GM19395 (cell line): ENCODE data around the gene HNRNPAB.
"Not testable (repeated sequence)": the region's sequence is repeated elsewhere in the genome, so short reads cannot be mapped to it uniquely, and the experiment has no call there.

Source experiments
- ATAC-seq: cut with Tn5 transposase; IDR thresholded peaks from one replicate; pipeline ENCODE4 v1.9.1; 2021; ENCODE audit warnings: mild to moderate bottlenecking, moderate library complexity; ENCODE audit not compliant: unreplicated experiment

Gene HNRNPAB

DNA sequence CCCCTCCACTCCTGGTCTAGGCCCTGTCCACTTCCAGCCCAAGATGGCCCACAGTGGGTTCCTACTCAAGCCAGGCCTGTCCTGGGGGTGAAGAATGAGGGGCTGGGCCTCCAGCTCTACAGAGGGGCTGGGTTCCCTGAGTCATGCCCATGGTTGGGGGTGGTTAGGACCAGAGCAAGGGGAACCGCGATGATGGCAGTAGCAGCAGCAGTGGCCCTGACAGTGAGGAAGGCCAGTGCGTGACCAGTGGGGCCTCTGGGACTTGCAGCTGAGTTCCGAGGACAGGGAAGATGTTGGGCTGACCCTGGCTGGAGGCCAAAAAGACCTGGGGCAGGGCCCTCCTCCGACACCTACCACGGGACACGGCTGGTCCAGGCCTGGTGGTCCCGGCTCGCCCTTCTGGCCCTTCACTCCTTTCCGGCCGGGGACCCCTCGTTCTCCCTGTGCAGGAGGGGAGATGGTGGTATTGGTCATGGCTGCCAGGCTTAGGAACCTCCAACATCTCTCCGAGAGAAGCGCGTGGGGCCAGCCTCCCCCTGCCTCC, 37.4 kb downstream of the HNRNPAB start:
- no peak for ATAC-seq

DNA sequence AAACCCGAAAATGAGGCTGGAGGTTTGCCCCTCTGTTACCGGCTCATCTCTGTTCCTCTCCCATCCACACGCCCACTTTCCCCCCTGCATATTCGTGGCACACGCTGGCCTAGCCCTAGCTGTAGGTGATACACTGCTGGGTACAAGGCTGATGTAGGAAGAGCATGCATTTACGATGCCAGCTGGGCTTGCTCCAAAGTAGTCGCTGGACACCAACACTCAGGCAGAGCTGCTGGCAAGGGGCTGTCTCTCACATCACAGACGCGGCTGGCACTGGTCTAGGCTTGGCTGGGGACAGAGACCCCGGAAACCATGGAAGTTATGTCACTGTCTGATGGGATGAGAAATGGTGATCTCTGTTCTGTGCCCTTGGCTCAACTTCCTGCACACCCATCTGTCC, 38.1 kb downstream of the HNRNPAB start:
- no peak for ATAC-seq

DNA sequence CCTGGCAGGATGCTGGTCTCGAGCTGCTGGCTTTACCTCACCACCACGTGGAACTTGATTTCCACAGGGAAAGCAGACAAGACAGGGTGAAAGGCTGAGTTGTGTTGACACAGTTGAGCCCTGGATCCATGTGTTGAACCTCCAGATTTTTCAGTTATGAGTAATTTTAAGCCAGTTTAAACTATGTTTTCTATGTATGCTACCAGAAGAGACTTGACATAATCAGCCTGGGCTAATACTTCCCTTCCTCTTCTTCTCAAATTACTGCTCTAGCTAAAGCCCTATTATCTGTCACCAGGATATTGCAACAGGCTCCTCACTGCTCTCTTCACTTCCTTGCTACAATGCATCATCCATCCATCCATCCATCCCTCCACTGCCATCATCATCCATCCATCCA, 40.2 kb downstream of the HNRNPAB start:
- no peak for ATAC-seq

DNA sequence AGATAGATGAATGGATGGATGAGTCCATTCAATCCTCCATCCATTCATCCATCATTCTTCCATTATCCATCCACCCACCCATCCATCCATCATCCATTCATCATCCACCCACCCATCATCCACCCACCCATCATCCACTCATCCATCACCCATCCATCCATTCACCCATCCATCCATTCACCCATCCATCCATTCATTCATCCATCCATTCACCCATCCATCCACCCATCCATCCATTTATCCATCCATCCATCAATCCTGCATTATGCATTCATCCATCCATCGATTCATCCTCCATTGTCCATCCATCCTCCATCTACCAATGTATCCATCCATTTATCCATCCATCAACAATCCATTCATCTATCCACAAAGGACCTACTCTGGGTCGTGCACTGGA, 41.1 kb downstream of the HNRNPAB start:
- no peak for ATAC-seq

DNA sequence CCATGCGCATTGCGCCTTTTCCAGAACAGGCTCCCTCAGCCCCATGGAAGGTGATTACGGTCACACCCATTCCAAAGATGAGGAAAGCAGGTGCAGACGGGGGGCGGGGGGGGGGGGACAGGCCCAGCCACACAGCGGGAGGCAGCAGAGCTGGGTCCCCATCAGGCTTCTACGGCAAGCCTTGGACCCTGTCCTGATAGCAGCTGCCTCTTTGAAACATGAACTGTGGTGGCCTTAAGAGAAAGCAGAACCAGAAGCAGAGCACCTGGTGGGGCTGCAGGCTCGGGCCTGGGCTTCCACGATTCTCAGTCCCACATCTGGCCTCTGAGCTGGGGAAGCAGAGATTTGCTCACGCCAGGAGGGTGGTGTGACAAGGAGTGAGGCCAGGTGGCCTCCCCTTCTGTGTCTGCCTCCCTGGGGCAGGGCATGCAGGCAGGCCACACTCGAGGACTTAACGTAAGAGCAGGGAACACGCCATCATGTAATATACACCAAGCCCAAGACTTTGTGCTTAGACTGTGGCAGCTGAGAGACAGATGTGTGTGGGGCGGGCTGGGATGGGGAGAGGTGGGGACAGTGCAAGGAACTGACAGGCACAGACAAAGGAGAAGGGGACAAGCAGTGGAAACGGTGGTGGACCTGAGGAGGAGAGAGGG, 42.4 kb downstream of the HNRNPAB start:
- ATAC-seq, result no peak

DNA sequence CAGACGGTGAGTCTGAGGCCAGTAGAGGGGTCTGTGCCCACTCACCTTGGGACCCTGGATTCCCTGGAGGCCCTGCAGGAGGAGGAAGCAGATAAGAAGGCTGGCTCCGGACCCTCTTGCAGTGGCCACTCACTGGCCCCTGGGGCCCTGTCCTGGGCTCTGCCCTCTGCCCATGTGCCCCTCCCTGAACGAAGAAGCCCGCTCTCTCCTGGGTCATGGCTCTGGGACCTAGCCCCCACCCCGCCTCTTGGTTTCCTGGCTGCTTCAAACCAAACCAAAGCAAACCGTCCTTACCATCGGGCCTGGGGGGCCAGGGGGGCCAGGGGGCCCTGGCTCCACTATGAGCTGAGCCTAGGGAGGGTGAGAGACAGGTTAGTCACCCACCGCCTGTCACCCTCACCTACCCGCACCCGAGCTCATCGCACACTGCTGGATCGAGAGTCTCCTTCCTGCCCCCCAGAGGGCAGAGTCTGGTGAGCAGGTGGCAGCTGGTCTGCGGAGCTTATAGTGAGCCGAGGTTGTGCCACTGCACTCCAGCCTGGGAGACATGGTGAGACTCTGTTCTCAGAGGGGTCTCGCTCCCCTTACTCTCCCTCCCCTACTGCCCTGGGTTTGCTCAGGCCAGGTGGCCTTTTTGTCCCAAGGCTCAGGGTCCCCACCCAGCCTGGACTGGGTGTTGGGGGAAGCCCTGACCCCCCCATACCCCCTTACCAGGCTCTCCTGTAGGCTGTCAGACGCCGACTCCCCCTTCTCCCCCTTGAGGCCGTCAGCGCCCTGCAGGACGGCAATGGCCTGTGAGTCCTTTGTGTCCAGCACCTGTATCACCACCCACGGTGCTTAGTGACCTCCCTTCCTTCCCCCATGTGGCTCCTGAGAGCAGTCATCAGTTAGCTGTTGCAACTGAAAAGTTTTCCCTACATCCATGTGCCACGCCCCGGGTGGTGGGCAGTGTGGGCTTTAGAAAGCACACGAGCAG, 43.4 kb downstream of the HNRNPAB start:
- no peak for ATAC-seq

DNA sequence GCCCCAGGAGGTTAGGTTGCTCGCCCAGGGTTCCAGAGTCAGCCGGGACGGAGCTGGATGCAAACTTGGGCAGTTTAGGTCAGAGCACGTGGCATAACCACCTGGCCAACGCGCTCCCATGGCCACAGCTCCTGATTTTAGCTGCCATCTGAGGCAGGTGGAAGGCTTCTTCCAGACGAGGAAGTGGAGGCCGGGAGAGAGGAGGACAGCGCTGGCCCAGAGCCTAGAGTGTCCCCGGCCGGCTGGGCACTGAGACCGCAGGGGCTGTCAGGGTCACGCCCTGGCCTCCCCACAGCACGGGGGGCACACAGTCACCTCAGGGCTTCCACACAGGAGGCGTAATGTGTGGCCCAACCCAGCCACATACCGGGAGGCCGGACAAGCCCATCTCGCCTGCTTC, 44.4 kb downstream of the HNRNPAB start:
- ATAC-seq, result no peak

DNA sequence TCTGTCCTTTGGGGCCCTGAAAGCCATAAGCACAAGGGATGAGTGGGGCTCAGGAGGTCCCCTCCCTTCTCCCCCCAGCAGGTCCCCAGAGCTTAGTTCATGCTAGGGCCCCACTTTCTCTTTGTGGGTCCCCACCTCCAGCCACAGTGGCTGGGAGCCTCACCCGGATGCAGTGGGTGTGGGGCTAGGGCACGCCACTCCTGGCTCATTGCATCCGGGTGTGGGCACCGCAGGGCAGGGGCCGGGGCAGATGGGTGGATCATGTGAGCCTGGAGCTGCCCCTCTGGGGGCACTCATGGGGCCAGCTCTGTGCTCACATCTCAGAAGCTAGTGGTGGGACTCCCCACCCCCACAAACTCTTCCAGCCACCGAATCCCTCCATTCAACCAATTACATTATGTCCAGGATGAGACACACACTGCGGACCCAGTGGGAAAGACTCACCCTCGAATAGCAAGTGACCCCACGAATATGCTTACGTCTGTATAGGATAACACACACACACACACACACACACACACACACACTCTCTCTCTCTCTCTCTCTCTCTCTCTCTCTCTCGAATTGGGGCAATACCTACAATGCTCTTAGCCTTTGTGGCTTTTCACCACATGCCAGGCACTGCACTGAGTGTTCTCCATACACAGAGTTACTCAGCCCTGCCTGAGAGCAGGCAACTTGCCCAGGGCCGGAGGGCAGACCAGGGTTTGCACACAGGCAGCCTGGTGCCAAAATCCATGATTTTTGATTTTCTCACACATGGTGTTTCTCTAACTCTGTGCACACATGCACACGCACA, 45.1 kb downstream of the HNRNPAB start:
- no peak for ATAC-seq

DNA sequence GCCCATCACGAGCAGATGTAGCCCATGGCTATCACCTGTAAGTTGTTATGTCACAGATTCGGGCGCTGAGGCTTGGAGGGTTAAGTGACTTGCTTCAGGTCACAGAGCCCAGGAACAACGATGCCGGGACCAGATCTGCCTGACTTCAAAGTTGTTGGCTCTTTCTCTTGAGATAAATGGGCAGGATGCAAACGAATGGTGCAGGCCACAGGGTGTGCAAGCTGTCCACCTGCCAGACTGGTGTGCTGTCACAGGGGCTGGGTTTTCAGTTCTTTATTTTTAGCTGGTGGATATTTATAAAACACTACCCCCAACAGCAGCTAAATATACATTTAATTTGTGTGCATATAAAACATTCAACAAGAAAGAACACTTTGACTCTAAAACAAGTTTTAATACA, 45.9 kb downstream of the HNRNPAB start:
- ATAC-seq, result no peak

DNA sequence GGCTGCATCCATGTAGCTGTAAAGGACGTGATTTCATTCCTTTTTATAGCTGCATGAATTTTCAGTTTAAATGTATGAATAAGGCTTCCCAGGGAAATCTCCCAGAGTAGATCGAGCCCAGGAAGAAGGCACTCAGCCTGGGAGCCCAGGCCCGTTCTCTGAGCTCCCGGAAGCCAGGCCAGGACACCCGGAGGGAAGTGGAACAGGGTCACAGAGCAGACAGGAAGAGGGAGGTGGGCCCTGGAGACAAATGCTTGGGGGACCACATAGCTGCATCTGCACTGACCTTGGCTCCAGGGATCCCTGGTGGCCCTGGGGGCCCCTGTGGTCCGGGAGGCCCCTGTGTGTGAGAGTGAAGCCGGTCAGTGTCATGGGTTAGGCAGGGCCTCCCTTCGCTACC, 47.9 kb downstream of the HNRNPAB start:
- no peak for ATAC-seq

DNA sequence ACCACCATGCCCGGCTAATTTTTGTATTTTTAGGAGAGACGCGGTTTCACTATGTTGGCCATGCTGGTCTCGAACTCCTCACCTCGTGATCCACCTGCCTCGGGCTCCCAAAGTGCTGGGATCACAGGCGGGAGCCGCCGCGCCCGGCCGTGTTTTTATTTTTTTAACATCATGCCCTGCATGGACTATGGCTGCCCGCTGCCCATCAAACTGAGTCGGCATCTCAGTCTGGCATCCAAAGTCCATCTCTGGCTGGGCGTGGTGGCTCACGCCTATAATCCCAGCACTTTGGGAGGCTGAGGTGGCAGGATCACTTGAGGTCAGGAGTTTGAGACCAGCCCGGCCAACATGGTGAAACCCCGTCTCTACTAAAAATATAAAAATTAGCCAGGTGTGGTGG, 49.3 kb downstream of the HNRNPAB start:
- ATAC-seq, result not testable (repeated sequence)

DNA sequence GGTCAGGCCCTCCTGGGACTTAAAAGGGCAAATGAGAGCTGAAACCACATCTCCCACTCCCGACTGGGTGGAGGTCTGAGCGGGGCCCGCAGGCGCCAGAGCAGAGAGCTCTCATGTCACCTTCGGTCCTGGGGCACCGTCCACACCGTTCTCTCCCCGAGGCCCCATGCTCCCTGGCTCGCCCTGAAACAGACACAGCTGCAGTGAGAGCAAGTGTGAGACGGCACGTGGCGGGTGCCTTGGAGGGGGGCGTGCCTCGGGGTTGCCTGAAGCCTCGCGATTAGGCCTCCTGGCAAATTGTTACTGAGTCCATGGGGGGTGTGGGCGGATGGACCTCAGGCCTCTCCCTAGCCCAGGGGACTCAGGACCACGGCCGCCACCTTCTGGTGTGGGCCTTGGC, 52.4 kb downstream of the HNRNPAB start:
- ATAC-seq, result no peak

DNA sequence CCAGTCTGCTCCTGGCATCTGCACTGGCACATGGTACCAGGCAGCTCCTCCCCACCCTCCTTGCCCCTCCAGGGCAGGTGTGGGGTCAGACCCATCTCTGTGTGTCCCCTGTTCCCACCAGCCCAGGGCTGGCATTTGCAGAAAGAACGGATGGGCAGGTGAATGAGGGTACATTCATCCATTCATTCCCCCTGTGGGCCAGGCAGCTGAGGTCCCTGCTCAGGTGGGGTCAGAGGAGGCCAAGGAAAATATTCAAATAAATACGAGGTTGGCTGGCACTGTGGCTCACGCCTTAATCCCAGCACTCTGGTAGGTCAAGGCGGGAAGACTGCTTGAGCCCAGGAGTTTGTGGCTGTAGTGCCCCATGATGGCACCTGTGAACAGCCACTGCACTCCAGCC, 53.3 kb downstream of the HNRNPAB start:
- ATAC-seq, result no peak

DNA sequence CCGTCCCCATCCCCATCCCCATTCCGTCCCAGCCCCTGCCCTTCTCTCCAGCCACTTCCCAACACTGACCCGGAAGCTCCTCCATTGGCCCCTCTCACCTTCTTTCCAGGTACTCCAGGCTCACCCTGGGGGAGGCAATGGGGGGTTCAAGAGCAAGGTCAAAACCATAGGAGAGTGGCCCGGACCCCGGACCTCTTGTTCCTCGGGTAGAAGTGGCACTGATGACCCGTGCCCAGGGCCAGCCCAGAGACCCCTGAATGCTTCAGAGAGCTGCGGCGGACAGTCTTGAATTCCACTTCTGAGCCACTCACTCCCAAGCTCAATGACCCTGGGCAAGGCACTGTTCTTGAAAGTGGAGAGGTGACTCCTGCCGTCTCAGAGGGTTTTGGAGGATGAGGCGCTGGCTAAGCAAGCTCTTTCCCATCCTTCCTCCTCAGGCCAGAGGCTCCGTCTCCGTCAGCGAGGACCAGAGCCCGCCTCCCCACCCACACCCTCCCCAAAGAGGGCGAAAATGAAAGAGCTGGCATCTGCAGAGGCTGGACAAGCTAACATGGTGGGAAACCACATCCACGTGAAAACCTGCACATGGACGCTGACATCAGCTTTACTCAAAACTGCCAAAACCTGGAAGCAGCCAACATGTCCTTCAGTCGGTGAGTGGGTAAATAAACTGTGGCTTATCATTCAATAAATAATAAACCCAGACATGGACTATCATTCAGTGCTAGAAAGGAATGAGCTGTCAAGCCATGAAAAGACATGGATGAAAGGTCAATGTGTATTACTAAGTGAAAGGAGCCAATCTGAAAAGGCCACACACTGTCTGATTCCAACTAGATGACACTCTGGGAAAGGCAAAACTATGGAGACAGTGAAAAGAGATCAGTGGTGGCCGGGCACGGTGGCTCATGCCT, 55.5 kb downstream of the HNRNPAB start:
- no peak for ATAC-seq
